ENCODE data around the gene SPACA4. TPM values are rescaled to one million over a fixed set of nuclear protein-coding genes. Genes with fewer than 3 reads are reported as not detected.

SPACA4 gene
- total RNA-seq, 3 donors from 2014 or later (not counting 1 experiment from before 2014, with no cell fraction given), result not detected

GRCh38 chr19:48638831-48639381 is 32.4 kb downstream of the SPACA4 start:
- Mint-ChIP-seq H3K27ac (peak overlapping the region; percentile 99), H3K27me3 (ENCODE audit: low read depth in 2 of 2) (no peaks in the 10 kb centered on the region)
- no peak for ATAC-seq

GRCh38 chr19:48639483-48640375 is 33.2 kb downstream of the SPACA4 start:
- Mint-ChIP-seq H3K4me3 (peak overlapping the region; percentile 95), H3K4me1 (peaks cover 32 to 44% of the 10 kb centered on the region in 2 donors), H3K27me3 (ENCODE audit: low read depth in 2 of 2) (no peaks in the 10 kb centered on the region), H3K9me3 (peaks cover 0 to 4% of the 10 kb centered on the region in 2 donors), H3K27ac (peak overlapping the region; percentile 99), H3K36me3 (no peaks in the 10 kb centered on the region)
- intact Hi-C loops (cut with micrococcal nuclease), result loop anchor here (5.0 to 10.0 kb wide), 7 partner anchors 38 to 1003 kb away; partner anchors contain the start of genes FTL, GYS1, PPP1R15A and RRAS
- Histone ChIP-seq H3K27me3 (ENCODE audit: control insufficient read depth, insufficient read depth, low read length) (no peaks in the 10 kb centered on the region), H3K4me1 (ENCODE audit: control insufficient read depth, insufficient read depth, low read length) (peaks cover 36% of the 10 kb centered on the region), H3K36me3 (ENCODE audit: control insufficient read depth, insufficient read depth, low read length) (no peaks in the 10 kb centered on the region), H3K9me3 (ENCODE audit: control insufficient read depth, insufficient read depth, low read length) (no peaks in the 10 kb centered on the region), H3K27ac (ENCODE audit: low read length) (peak overlapping the region; percentile 97), H3K4me3 (ENCODE audit: low read length) (no peak overlapping the region)
- 88% methylated on average over 29 of the region's 33 CpGs for WGBS (ENCODE audit: insufficient coverage)
- DNase-seq (peak in 1 of 2 donors; percentile 47), ATAC-seq (no peak)
- no peak for TF ChIP-seq CTCF (IDR thresholded peaks at IDR 0.05)

More at GRCh38 chr19:48638831-48639381, 32.4 kb downstream of the SPACA4 start:
- WGBS (ENCODE audit: insufficient coverage), result 98% methylated on average over 12 of the region's 16 CpGs
- peak in 1 of 2 donors; percentile 51 for DNase-seq
- Histone ChIP-seq H3K27me3 (ENCODE audit: control insufficient read depth, insufficient read depth, low read length) (no peaks in the 10 kb centered on the region), H3K4me3 (ENCODE audit: low read length) (peak overlapping the region; percentile 60), H3K27ac (ENCODE audit: low read length) (peak overlapping the region; percentile 97), H3K36me3 (ENCODE audit: control insufficient read depth, insufficient read depth, low read length) (no peaks in the 10 kb centered on the region), H3K9me3 (ENCODE audit: control insufficient read depth, insufficient read depth, low read length) (no peaks in the 10 kb centered on the region), H3K4me1 (ENCODE audit: control insufficient read depth, insufficient read depth, low read length) (peaks cover 38% of the 10 kb centered on the region)
- peaks cover 0 to 4% of the 10 kb centered on the region in 2 donors for H3K9me3 Mint-ChIP-seq
- no peaks in the 10 kb centered on the region for H3K36me3 Mint-ChIP-seq
- intact Hi-C loops (cut with micrococcal nuclease), result loop anchor here (1.0 to 10.0 kb wide), 7 partner anchors 7 to 1003 kb away; partner anchors contain the start of genes CA11, GYS1, PPP1R15A and RRAS
- TF ChIP-seq CTCF (IDR thresholded peaks at IDR 0.05), result no peak
- H3K4me1 Mint-ChIP-seq, result peaks cover 39 to 50% of the 10 kb centered on the region in 2 donors
- H3K4me3 Mint-ChIP-seq, result peak overlapping the region; percentile 95

GRCh38 chr19:48641850-48642249 is 35.3 kb downstream of the SPACA4 start:
- WGBS (ENCODE audit: insufficient coverage), result 99% methylated on average over 2 of the region's 2 CpGs
- DNase-seq (no peak), ATAC-seq (no peak)
- Histone ChIP-seq H3K9me3 (ENCODE audit: control insufficient read depth, insufficient read depth, low read length) (no peaks in the 10 kb centered on the region), H3K4me1 (ENCODE audit: control insufficient read depth, insufficient read depth, low read length) (peaks cover 42% of the 10 kb centered on the region), H3K4me3 (ENCODE audit: low read length) (no peak overlapping the region), H3K27ac (ENCODE audit: low read length) (no peak overlapping the region), H3K36me3 (ENCODE audit: control insufficient read depth, insufficient read depth, low read length) (no peaks in the 10 kb centered on the region), H3K27me3 (ENCODE audit: control insufficient read depth, insufficient read depth, low read length) (no peaks in the 10 kb centered on the region)
- Mint-ChIP-seq H3K27ac (no peak overlapping the region), H3K9me3 (peaks cover 0 to 4% of the 10 kb centered on the region in 2 donors), H3K27me3 (ENCODE audit: low read depth in 2 of 2) (peaks cover 0 to 3% of the 10 kb centered on the region in 2 donors), H3K4me3 (no peak overlapping the region), H3K4me1 (peaks cover 32 to 48% of the 10 kb centered on the region in 2 donors), H3K36me3 (no peaks in the 10 kb centered on the region)
- intact Hi-C loops (cut with micrococcal nuclease), result loop anchor here (10.0 kb wide), 1 partner anchor 323 kb away; the partner anchor contains the start of gene FTL
- no peak for TF ChIP-seq CTCF (IDR thresholded peaks at IDR 0.05)

Measured in natural killer cell (primary cell).